Mesenteric fat pad (tissue), 1 donor: ENCODE data around the gene FTCDNL1. TPM values are rescaled to one million over a fixed set of nuclear protein-coding genes. Genes with fewer than 3 reads are reported as not detected.

Experiments
- DNase-seq: peaks from one replicate; pipeline ENCODE4 v3.0.0-alpha.2; 2020; ENCODE audit warnings: low spot score
- long read RNA-seq: library from polyadenylated mRNA; unstranded; transcript quantifications from one replicate; pipeline ENCODE4 v2.0.0, GENCODE V29; 2020
- total RNA-seq: library from RNA; stranded (reverse); fragmentation: NEBNext Ultra II Directional; extraction: Animal tissue kit (Norgen Biotek cat#: 25700); gene quantifications from one replicate; pipeline ENCODE4 v1.2.1, GENCODE V29; 2021
- donor health status: DM: yes; HTN: yes; CAD: no.

The FTCDNL1 gene
- total RNA-seq, result 4.4 TPM
- long read RNA-seq, partial matches to known transcripts, result 1 of 5 reads
- long read RNA-seq, other reads (novel, unspliced or antisense), result 4 of 5 reads

DNA sequence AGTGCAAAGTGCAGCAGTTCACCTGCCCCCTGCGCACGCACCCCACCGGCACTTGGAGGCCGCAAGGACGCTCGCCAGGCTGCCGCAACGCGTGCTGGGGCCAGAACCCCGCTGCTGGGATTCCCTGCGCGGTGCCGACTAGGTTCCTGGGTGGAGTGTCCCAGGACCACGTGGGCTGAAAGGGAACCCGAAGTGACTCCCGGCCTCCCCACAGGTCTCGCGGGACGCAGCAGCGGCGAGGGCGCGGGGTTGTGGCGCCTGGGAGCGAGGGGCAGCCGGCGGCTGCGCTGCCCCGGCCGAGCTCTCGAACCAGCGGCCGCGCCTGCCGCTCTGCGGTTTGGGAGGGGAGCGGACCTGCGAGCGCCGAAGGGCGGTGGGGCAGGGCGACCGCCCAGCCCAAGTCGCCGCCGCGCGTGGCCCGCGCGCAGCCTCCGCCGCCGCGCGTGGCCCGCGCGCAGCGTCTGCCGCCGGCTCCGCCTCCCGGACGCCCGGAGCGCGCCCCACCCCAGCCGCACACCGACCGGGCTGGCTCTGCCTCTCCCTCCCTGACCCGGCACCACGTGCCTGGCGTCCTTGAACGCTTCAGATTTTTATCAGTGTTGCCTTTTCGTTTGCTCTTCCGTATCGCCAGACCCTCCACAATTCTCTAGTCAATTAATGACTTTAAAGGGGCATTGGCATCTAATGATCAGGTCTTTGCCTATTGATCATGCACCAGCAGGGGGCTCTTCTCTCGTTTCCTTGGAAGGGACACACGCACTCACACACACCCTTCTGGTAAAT lies at the start of gene FTCDNL1:
Gene FTCDNL1 (minus strand): TSS at position 475 of the 783 bp plus-strand sequence. CDS start 2,230 bp downstream, outside the sequence.
- DNase-seq, result no peak

DNA sequence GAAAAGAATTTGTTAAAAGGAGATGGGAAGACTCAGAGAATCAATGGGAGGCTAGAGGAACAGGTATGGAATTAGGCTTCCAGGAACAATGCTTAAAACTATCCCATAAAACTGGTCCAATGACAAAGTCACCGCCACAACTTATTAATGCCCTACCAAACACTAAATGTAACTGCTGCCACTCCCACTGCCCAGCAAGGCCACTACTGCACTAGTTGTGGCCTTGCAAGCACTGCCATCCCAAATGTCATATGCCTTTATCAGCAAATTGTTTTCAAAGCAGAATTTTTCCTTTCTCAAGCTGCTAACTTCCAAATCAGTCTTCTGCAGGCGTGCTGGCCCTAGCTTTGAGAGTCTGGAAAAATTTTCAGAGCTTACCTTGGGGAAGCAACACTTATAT lies 45.6 kb upstream of the FTCDNL1 start:
- DNase-seq, result no peak

DNA sequence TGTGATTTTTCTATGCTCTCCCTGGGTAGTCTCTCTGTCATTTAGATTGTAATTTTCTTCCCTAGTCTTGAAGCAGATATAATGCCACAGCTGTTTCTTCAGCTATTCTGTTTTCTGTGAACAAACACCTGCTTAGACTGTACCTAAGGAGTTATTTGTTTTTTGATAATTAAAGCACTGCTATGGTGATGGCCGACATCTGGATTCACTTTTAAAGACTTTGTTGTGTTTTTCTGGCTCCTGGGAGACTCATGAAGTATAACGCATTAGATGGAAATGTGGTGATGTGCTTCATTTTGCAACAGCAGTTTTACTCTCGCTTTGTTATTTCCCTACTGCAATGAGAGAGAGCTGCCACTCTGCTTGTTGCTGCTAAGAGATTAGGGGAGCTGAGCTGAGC lies 44.4 kb upstream of the FTCDNL1 start:
- no peak for DNase-seq

DNA sequence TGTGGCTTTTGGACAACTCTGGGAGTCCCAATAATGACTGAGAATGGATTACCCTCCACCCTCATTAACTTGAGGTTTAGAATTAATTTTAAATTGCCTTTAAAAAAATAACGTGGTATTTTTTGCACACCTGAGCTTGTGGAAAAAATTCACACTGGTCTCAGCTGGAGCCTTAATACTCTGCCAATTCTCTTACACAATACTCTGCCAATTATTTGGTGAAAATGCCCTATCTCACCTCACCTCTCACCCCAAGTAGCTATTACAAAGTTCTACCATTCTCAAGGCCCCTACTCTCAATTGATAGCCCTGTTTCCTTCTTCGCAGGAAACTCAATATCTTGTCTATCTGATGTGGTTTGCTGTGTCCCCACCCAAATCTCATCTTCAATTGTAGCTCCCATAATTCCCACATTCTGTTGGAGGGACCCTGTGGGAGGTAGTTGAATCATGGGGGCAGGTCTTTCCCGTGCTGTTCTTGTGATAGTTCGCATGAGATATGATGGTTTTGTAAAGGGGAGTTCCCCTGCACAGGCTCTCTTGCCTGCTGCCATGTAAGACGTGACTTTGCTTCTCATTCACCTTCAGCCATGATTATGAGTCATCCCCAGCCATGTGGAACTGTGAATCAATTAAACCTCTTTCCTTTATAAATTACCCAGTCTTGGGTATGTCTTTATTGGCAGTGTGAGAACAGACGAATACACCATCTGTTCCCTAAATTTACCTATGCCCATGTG lies 32.7 kb upstream of the FTCDNL1 start:
- no peak for DNase-seq

DNA sequence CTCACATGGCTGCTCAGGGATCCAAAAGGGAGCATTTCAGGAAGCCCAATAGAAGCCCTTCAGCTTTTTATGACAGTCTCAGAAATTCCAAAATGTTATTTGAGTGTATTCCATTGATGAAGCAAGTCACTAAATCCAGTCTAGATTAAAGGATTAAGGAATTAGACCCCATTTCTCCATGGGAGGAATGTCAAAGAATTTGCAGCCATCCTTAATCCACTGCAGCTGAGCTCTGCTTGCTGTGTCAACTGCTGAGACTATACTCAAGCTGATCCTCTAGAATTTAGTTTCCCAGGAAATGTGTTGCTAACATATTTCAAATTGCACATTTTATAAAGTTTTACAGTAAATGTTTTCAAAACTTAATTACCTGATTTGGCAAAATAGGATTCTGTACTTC lies 31.7 kb upstream of the FTCDNL1 start:
- no peak for DNase-seq

DNA sequence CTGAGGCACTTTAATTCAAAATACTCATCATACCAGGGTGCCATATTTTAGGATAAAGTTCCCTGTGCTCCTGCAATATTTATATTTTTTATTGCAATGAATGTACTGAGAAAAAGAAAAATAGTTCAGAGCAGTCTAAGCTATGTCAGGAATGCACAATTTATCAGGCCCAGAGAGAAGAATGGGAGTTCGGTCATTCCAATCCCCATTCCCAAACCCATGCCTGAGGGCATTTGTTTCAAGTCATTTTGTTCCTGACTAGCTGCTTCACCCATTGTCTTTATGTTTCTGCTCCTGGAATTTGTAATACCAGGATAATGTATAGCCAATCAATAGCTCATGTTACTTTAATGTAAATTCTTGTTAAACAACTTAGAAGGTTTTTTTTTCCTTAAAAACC lies 24.4 kb upstream of the FTCDNL1 start:
- no peak for DNase-seq

DNA sequence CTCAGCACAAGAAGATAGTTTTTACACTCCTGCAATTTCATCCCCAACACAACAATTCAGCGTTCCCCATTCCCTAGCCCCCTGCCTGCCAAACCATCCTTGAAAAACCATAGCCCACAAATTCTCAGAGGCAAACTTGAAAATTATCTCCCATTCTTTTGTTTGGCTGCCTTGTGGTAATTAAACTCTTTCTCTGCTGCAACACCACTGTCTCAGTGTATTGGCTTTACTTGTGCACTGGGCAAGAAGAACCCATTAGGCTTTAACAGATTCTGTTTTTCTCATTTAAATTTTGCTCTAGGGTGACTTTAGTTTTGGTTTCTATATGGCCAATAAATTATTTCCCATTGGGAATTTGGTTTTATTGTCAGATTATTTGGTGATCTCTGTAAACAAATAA lies 23.2 kb upstream of the FTCDNL1 start:
- DNase-seq, result no peak

DNA sequence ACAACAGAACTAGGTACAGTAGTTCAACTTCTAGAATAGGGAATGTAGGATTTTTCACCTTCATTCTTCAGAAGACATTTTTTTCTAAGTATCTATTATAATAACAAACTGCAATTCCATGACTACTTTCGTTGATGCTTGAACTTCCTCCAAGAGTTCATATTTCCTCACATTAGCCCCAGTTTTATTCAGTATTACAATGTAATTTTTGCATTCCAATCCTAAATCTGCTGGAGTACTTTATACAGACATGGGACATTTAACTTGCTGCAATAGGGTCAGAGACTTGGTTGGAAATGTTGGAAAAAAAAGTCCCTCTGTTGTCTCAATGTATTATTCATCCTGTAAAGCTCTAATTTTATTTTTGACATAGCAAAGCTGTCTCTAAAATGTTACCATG lies 19.6 kb upstream of the FTCDNL1 start:
- no peak for DNase-seq

DNA sequence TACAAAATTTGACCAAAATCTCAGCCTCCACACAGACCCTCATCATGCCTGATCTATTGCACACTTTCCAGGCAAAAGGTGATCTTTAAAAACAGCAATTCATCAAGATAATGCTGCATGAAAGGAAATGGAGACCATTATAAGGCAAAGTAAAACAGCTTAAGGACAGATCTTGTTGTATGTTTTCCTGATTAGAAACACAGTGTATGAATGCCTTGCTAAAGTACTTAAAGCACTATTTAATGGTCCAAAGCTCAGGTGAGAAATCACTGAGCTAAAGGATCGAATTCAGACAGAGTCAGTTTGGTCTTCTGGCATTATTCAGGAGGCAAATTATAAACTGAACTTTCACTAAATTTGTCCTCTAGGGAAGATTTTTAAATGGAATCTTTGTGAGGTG lies 18.7 kb upstream of the FTCDNL1 start:
- DNase-seq, result no peak

DNA sequence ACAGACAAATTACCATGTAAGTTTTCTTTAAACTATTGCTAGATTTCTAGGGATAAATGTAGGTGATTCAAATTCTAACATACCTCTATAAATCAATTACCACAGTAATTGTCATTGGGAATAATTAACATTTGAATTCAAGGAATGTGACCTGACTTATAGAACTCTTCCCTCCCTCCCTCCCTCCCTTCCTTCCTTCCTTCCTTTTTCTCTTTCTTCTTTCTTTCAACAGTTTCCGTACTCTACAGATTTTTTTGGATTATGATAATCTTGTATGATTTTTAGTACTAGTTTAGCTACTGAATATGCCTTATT lies 18.2 kb upstream of the FTCDNL1 start:
- DNase-seq, result no peak

DNA sequence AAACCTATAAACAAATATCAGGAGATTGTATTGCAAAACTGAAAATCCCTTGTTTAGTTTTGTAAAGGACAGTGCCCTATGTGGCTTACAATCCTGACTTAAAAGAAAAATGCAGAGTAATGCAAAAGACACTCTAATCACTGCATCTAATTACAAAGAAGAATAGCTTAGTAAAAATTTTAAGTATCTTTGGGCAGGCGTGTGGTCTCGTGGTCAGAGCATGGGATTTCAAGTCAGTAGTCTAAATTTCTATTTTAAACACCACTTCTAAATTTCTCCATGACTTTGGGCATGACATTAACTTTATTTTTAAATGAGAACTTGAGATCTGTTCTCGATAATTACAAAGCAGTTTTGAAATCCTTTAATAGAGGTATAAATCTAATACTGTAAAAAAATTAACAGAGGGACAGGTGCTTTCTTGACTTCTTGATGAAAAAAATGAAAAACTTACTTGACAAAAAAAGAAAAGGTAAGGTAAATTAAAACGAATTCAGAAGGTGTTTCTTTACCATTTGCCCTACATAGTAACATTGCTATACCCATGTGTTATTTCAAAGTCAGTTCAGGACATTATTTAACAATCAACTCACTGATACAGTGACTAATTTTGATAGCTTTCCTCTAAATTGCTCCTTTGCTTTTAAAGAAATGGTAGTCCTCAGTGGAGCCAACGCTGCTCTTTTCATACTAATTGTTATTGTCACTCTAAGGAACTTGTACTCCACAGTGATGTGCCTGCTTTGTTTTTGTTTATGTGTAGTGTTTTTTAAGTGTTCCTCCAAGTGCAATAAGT lies 17.6 kb upstream of the FTCDNL1 start:
- DNase-seq, result no peak

DNA sequence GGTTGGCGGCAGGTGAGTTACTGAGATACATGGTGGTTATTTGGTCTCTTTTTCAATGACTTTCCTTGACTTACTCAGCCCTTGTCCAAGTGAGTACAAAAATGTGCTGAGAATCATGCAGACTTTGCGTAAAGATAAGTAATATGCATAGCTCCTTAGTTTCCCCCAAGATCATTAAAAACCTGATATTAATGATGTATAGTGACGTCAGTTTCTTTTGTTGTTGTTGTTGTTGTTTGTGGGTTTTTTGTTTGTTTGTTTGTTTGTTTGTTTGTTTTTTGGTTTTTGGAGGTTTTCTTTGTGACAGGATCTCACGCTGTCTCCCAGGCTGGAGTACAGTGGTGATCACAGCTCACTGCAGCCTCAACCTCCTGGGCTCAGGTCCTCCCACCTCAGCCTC lies 14.9 kb upstream of the FTCDNL1 start:
- no peak for DNase-seq

DNA sequence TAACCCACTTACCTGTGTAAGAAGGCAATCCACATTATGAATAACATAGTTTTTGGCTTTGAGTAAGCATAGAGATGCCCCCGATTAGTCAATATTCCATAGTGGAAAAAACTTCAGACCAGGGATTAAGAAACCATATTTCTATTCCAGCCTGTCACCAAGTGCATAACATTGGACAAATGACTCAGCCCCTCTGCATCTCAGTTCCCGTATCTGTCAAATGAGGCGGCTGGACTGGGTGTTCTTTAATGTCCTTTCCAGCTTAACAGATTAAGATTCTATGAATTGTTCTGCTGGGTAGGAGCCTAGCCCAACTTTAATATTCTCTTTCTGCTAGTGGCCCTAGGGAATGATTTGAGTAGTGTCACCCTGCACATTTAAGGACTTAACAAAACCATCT lies 11.8 kb upstream of the FTCDNL1 start:
- DNase-seq, result no peak

DNA sequence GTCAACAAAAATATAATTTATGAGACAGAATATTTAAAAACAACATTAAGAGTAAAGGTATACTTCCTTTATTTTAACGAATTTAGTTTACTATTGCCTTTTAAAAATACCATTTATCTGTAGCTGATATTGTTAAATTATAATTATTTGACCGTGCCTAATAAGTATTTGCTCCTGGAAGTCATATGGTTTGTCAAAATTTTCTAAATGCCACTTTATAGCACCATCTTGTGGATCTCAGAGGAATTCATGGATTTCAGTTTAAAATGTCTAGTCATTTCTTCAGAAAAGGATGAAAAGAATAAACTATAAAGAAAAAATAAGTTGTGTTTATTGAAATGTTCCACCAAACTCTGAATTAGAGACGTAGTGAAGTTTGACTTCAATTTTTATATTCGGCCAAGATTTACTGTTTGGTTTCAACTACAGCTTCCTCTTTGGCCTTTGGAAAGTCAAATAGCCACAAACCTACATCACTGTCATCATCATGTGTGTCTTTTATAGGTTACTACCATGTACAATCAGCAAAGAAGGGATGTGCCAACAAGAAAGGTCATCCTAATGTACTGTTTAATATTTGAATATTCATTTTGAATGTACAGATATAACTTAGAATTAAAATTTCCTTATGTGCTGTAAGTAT lies 10.3 kb upstream of the FTCDNL1 start:
- no peak for DNase-seq

DNA sequence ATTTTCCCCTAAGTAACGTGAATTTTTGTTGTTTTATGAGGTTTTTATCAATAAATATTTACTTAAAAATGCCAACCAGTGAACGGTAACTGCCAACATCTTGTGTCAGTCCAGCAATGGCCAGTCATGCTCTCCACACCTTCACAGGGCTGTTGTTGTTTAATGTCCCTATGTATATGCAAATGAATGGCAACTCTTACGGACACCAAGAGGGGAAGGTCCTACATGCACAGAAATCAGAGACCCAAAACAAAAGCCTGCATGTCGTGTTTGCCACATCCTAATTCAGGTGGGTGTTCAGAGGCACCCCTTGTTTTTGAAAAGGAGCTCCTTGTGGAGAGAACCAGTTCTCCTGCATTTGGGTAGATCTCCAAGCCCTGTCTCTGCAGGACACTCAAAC lies 4.8 kb upstream of the FTCDNL1 start:
- no peak for DNase-seq

DNA sequence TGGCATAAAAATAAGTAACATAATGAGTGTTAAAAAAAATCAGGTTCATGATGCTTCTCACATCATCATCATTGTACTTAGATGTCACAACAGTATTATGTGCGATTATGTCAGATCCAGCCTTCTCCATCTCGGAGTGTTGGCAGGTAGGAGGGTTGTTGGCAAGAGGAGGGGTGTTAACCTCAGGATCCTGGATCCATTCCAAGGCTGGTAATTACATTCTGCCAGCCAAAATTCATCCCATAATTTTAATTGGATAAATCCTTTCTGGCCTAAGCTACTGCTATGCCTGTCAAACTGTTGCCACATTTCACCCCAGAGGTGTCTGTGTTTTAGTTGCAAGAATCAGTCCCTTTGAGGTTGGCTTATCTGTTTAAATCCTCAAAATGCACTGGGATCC lies 891 bp upstream of the FTCDNL1 start:
- no peak for DNase-seq

DNA sequence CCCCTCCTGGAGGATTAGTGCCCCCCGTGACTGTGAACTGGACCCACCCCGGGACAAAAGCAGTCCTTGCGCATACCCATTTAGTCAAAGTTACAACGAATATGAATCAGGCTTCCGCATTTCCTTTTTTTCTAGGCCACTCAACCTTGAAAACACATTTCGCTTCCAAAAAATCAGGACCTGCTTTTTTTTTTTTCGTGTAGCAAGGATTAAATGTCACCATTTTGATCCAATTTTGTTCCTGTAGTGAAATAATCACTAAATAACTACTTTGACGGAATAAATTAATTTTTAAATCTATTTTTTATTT lies 464 bp upstream of the FTCDNL1 start:
- DNase-seq, result no peak

DNA sequence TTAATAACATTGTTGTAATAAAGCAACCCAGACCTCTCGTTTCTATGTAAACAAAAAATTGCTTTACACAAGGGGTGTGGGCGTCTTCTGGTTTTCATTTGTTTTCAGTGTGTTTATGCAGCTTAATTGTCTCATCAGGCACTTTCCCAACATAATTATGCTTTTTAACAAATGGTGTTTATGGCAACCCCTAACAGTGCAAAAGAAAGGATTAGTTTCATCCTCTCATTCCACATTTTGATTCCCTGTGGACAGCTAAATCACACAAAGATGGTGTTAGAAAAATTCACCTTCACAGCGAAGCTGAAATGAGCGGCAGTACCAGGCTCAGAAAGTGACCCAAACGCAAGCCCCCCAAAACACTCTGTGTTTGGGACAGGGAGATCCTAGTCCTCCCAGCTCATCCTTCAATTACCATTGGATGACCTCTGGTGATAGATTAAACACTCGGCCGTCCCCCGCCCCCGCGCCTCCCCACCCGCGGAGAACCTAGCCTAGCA lies 724 bp downstream of the FTCDNL1 start:
- DNase-seq, result no peak

DNA sequence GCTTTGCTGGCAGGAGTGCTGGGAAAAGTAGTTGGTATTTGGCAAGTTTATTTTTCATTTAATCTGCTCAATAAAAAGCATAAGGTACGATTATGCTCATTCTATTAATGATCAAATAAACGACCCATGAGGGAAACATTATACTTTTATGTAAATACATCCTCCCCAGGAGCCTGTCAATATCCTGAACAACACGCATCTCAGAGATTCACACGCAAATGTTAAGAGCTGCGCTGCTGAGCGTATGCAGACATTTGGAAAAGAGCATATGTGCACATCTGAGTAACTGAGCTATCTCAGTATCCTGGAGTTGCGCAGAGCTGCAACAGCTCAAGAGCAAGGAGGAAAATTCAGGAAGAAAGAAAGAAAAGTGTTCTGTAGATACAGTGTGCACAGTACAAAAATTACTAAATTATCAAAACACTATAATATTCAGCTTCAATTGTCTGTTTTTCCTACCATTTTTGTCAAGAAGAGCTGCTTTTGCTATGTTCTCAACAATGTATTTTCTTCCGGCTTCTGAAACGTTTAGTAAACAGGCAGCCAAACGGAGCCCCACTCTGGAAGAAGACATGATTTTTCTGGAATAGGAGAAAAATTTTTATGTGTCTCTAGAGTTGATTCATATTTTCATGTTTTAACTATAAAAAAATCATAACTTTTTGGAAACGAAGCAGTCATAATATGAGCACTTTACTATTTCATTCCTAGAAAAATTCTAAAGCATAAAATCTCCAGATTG lies 2.4 kb downstream of the FTCDNL1 start:
- DNase-seq, result no peak

DNA sequence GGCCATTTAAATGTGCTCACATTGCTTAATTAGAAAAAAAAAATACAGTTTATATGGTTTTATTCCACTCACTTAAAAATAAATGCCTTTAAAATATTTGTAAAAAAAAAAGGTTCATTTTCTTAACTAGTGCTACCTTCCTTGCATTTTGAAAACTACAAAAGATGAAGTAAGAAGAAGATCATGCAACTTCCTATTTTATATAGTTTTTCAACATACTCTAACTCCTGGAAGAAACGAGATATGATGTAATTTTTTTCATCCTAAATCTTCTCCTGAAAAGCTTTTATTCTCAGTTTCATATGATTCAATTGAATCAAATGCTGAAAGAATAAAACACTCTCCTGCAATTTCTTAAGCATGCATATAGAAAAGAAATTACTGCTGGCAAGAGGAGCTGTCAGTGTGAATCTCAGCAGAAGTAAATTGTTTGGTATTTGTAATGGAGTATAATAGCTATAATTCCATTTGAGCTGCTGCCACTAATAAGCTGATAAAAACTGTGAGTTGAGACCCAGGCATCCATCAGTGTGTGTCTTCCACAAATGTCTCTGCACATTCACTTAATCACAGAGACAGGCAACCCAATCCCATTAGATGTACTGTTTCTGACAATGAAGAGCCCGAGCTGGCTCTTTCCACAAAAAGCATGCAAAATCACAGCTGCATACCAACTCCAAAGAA lies 3.7 kb downstream of the FTCDNL1 start:
- DNase-seq, result no peak
